Left ventricle myocardium inferior (tissue), 1 donor: ENCODE data around the gene LNX1. TPM values are rescaled to one million over a fixed set of nuclear protein-coding genes. Genes with fewer than 3 reads are reported as not detected.

Experiments used
- DNase-seq: peaks from one replicate; pipeline ENCODE4 v3.0.0-alpha.2; 2020
- H3K27ac ChIP-seq: fragments of 200-600 bp; replicated peaks from 2 replicates; pipeline ENCODE4 v1.8.0; 2021
- H3K27me3 ChIP-seq: fragments of 200-600 bp; 2 replicates; pipeline ENCODE4 v1.8.0; 2021; ENCODE audit warnings: low read depth
- H3K36me3 ChIP-seq: fragments of 200-600 bp; 2 replicates; pipeline ENCODE4 v1.8.0; 2021
- H3K4me1 ChIP-seq: fragments of 200-600 bp; 2 replicates; pipeline ENCODE4 v1.8.0; 2021
- H3K4me3 ChIP-seq: fragments of 200-600 bp; 2 replicates; pipeline ENCODE4 v1.8.0; 2021; ENCODE audit warnings: mild to moderate bottlenecking, moderate library complexity
- H3K9me3 ChIP-seq: fragments of 200-600 bp; replicated peaks from 2 replicates; pipeline ENCODE4 v1.8.0; 2021
- intact Hi-C: fragments of 100-400 bp; cut with micrococcal nuclease; formaldehyde crosslinking; loops from one replicate; pipeline ENCODE4 v1.11.0; 2022
- total RNA-seq: library from RNA; stranded (reverse); fragmentation: NEBNext Ultra II Directional; extraction: Animal tissue kit (Norgen Biotek cat#: 25700); gene quantifications from one replicate; pipeline ENCODE4 v1.2.1, GENCODE V29; 2021
- TF ChIP-seq, protein P1 (sequence below): fragments of 200-600 bp; IDR thresholded peaks from 2 replicates; pipeline ENCODE4 v1.8.0; 2021; ENCODE audit warnings: antibody characterized with exemption, mild to moderate bottlenecking, borderline replicate concordance
- donor health status: DM: no; HTN: yes; CAD: no; lungs with severe emphysema.

Gene LNX1
- total RNA-seq, 1 donor from 2014 or later, result 9.5 TPM

DNA sequence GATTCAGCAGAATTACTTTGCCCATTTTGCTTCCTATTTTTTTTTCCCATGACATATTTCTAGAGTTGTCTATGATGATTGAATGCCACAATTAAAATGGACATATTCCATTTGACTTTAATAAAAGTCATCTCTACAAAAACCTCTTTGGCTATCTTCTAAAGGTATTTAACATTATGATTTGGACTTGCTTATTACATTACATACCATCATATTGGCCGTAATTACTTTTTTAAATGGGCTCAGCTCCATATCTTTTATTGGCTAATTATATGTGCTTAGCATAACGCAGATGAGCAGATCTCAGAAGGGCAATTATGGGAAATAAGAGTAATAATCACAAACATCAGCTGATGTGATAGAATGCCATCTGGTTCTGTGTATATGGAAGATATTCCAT lies 4.5 kb upstream of the LNX1 start:
- intact Hi-C loops, result no loop called here
- H3K4me3 ChIP-seq, result no peak overlapping the region
- no peak overlapping the region for H3K27ac ChIP-seq
- H3K4me1 ChIP-seq, result peaks cover 20% of the 10 kb centered on the region
- no peak for DNase-seq
- H3K36me3 ChIP-seq, result no peaks in the 10 kb centered on the region
- TF ChIP-seq, protein P1, sequence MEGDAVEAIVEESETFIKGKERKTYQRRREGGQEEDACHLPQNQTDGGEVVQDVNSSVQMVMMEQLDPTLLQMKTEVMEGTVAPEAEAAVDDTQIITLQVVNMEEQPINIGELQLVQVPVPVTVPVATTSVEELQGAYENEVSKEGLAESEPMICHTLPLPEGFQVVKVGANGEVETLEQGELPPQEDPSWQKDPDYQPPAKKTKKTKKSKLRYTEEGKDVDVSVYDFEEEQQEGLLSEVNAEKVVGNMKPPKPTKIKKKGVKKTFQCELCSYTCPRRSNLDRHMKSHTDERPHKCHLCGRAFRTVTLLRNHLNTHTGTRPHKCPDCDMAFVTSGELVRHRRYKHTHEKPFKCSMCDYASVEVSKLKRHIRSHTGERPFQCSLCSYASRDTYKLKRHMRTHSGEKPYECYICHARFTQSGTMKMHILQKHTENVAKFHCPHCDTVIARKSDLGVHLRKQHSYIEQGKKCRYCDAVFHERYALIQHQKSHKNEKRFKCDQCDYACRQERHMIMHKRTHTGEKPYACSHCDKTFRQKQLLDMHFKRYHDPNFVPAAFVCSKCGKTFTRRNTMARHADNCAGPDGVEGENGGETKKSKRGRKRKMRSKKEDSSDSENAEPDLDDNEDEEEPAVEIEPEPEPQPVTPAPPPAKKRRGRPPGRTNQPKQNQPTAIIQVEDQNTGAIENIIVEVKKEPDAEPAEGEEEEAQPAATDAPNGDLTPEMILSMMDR, result no peak
- H3K9me3 ChIP-seq, result no peaks in the 10 kb centered on the region
- H3K27me3 ChIP-seq, result no peaks in the 10 kb centered on the region

DNA sequence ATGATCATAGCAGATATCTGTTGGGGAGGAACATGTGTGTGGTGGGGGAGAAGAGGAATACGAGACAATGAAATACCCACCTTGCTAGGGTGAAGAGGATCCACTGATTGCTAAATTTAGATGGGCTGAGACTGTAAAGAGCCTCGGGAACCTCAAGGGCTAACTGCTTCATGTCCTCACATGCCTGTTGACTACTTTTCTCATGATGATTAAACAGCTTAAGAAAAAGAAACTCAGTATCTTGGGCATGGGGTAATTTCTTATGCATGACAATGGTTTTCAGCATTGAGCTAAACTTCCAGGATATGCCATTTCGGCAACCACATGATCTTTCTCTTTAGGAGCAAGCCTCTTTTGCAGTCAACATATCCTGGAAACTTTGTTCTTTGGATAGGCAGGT lies 3.9 kb upstream of the LNX1 start:
- TF ChIP-seq, protein P1, result no peak
- H3K4me3 ChIP-seq, result no peak overlapping the region
- no peak for DNase-seq
- H3K4me1 ChIP-seq, result peaks cover 23% of the 10 kb centered on the region
- no peak overlapping the region for H3K27ac ChIP-seq
- no peaks in the 10 kb centered on the region for H3K27me3 ChIP-seq
- intact Hi-C loops, result no loop called here
- no peaks in the 10 kb centered on the region for H3K9me3 ChIP-seq
- H3K36me3 ChIP-seq, result no peaks in the 10 kb centered on the region

DNA sequence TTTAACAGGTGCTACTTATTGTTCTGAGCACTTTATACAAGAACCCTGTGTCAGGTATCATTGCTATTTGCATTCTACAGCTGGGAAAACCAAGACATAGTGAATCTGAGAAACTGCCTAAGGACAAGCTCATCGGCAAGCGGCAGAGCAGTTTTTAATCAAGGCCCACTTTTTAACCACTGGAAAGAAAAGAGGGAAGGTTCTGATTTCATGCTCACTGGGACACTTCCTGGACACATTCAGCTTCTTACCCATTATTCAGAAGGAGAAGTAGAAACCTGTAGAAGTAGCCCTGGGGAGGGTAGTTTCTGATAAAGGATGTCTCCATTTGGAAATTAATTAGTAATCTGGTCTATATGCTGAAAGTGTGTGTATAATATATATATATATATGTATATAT lies 2.5 kb upstream of the LNX1 start:
- Histone ChIP-seq H3K9me3 (no peaks in the 10 kb centered on the region), H3K36me3 (no peaks in the 10 kb centered on the region), H3K4me3 (no peak overlapping the region), H3K27me3 (no peaks in the 10 kb centered on the region), H3K27ac (no peak overlapping the region), H3K4me1 (peaks cover 20% of the 10 kb centered on the region)
- TF ChIP-seq, protein P1, result no peak
- no peak for DNase-seq
- intact Hi-C loops, result no loop called here

DNA sequence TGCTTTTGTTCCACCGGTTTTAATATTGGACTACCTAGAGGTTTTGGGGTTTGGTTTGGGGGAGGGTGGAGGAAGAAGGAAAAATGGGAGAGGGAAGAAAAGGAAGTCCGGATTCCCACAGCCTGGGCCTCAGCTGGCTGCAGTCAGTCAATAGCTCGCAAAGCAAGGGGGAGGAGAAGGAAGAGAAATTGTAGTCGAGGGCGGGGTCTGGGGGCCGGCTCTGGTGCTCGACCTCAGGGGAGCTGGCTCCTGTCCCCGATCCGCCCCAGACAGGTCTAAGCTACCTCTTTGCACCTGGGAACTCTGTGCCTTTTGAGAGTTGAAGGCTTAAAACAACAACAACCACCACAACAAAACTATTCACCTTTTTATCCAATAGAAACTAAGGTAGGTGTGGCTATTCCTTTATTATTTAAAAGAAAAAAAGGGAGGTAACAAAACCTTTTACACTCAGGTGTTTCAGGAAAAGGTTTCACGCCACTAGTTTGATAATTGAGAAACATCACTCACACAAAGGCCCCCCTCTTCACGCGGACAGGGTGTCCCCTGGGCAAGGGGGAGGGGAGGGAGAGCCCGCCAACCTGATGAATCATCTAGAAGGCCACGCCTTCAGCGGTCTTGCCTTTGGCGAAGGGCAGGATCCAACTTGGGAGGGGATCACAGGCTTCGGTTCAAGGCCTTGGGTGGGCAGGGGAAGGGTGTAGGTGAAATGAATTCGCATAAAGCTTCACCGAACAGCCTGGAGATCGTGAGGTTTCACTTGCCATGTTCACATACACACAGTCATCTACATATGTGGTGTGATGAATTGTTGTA lies 1.6 kb upstream of the LNX1 start:
- intact Hi-C loops, result no loop called here
- H3K4me3 ChIP-seq, result peak overlapping the region; percentile 31
- H3K9me3 ChIP-seq, result no peaks in the 10 kb centered on the region
- TF ChIP-seq, protein P1, result no peak
- no peaks in the 10 kb centered on the region for H3K27me3 ChIP-seq
- H3K4me1 ChIP-seq, result peaks cover 23% of the 10 kb centered on the region
- H3K36me3 ChIP-seq, result no peaks in the 10 kb centered on the region
- peak; percentile 22 for DNase-seq
- H3K27ac ChIP-seq, result peak overlapping the region; percentile 30

DNA sequence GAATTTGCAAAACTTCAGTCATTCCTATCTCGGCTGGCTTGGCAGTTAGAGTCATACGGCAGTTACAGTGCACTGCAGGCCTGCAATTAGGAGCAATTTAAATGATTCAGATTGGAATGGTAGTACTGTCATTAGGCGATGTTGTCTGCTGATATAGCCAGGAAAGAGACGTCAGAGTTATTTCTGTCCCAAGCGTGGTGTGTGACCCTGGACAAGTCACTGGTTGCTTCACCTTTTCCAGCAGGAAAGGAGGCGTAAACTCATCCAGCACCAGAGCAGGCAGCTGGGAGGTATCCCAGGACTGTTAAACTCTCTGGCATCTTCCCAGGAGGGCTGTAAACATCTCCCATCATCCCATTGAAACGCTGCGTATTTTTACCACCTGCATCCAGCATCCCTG lies 836 bp upstream of the LNX1 start:
- Histone ChIP-seq H3K36me3 (no peaks in the 10 kb centered on the region), H3K27me3 (no peaks in the 10 kb centered on the region), H3K4me1 (peaks cover 23% of the 10 kb centered on the region), H3K9me3 (no peaks in the 10 kb centered on the region), H3K4me3 (no peak overlapping the region), H3K27ac (no peak overlapping the region)
- intact Hi-C loops, result no loop called here
- DNase-seq, result no peak
- TF ChIP-seq, protein P1, result no peak
